GM19239 (cell line): ENCODE results near the gene STK10.

Experiments
- DNase-seq: peaks from one replicate; pipeline ENCODE4 v3.0.0; 2011; ENCODE audit warnings: low spot score; ENCODE audit not compliant: insufficient read length
- FAIRE-seq: peaks from 2 replicates; lab custom pipeline; 2011; peaks lifted over from hg19 to GRCh38; lab: Jason Lieb, UNC

STK10 gene

GRCh38 chr5:172114875-172115422 is 73.1 kb downstream of the STK10 start:
- peak; percentile 77 for DNase-seq
- FAIRE-seq, result peak; percentile 99

- no peak for DNase-seq
- FAIRE-seq, result peak; percentile 83
Observed at GRCh38 chr5:172113036-172113435, 75.0 kb downstream of the STK10 start.

GRCh38 chr5:172111852-172112225 is 76.2 kb downstream of the STK10 start:
- FAIRE-seq, result peak; percentile 45

GRCh38 chr5:172110921-172111851 is 76.8 kb downstream of the STK10 start:
- FAIRE-seq (peak; percentile 99), DNase-seq (peak; percentile 73)

More at GRCh38 chr5:172111852-172112225, 76.2 kb downstream of the STK10 start:
- no peak for DNase-seq

GRCh38 chr5:172110260-172110815 is 77.7 kb downstream of the STK10 start:
- no peak for FAIRE-seq
- no peak for DNase-seq

- FAIRE-seq (no peak), DNase-seq (no peak)
Observed at GRCh38 chr5:172109749-172110148, 78.3 kb downstream of the STK10 start.

- DNase-seq, result no peak
- no peak for FAIRE-seq
Observed at GRCh38 chr5:172107571-172107970, 80.5 kb downstream of the STK10 start.

GRCh38 chr5:172106511-172107356 is 81.3 kb downstream of the STK10 start:
- peak; percentile 95 for FAIRE-seq
- peak; percentile 40 for DNase-seq

- FAIRE-seq, result no peak
- no peak for DNase-seq
Observed at GRCh38 chr5:172105811-172106210, 82.2 kb downstream of the STK10 start.

GRCh38 chr5:172104801-172105701 is 83.0 kb downstream of the STK10 start:
- DNase-seq (no peak), FAIRE-seq (no peak)

- no peak for FAIRE-seq
Observed at GRCh38 chr5:172104021-172104420, 84.0 kb downstream of the STK10 start.

GRCh38 chr5:172102913-172103626 is 85.0 kb downstream of the STK10 start:
- FAIRE-seq (no peak), DNase-seq (no peak)

More at GRCh38 chr5:172104021-172104420, 84.0 kb downstream of the STK10 start:
- DNase-seq, result no peak

- DNase-seq, result no peak
- no peak for FAIRE-seq
Observed at GRCh38 chr5:172102218-172102870, 85.7 kb downstream of the STK10 start.

GRCh38 chr5:172101547-172102217 is 86.3 kb downstream of the STK10 start:
- no peak for FAIRE-seq
- DNase-seq, result no peak

- DNase-seq (no peak), FAIRE-seq (no peak)
Observed at GRCh38 chr5:172098883-172099282, 89.1 kb downstream of the STK10 start.

GRCh38 chr5:172098046-172098445 is 90.0 kb downstream of the STK10 start:
- DNase-seq (no peak), FAIRE-seq (no peak)

- DNase-seq, result no peak
- no peak for FAIRE-seq
Observed at GRCh38 chr5:172097356-172097755, 90.7 kb downstream of the STK10 start.
